Peyer's patch (tissue), 4 donors: Measurements from ENCODE around the gene PRKCH. TPM values are rescaled to one million over a fixed set of nuclear protein-coding genes. Genes with fewer than 3 reads are reported as not detected.
A peak's percentile ranks its signal among the peaks of the same experiment; 100 is the strongest.

Experiments used
- DNase-seq, 3 donors: peaks; one replicate each; pipeline ENCODE4 v3.0.0-alpha.2; 2017 to 2019
- H3K27ac ChIP-seq, 4 donors: fragments of 200-600 bp; sonication (generic); one replicate each; pipeline ENCODE4 v1.5.1; 2016 to 2019
- H3K27me3 ChIP-seq, 2 donors: fragments of 200-600 bp; sonication (generic); one replicate each; pipeline ENCODE4 v1.5.1; 2019
- H3K36me3 ChIP-seq, 3 donors: fragments of 200-600 bp; sonication (generic); one replicate each; pipeline ENCODE4 v1.5.1; 2016 to 2019
- H3K4me1 ChIP-seq, 4 donors: fragments of 200-600 bp; sonication (generic); one replicate each; pipeline ENCODE4 v1.5.1; 2016 to 2019
- H3K4me3 ChIP-seq, 4 donors: fragments of 200-600 bp; sonication (generic); 1 replicate in 3 of 4; 2 replicates in 1 of 4; pipeline ENCODE4 v1.5.1; 2016 to 2019; ENCODE audit warnings: mild to moderate bottlenecking in 1 of 4
- H3K9me3 ChIP-seq, 4 donors: fragments of 200-600 bp; sonication (generic); one replicate each; pipeline ENCODE4 v1.5.1; 2016 to 2019; ENCODE audit warnings: mild to moderate bottlenecking in 1 of 4
- CTCF ChIP-seq, 6 experiments: fragments of 450-650 bp in 4 of 6; fragments of 200-600 bp in 2 of 6; sonication (generic) in 1 of 6; IDR thresholded peaks; one replicate each; pipeline ENCODE4 v1.5.1; 2017 to 2019; ENCODE audit warnings: antibody characterized with exemption in 6 of 6, mild to moderate bottlenecking in 3 of 6, moderate library complexity in 1 of 6
- POLR2A ChIP-seq, 2 donors: fragments of 450-650 bp; IDR thresholded peaks; one replicate each; pipeline ENCODE4 v1.5.1; 2017; ENCODE audit warnings: antibody characterized with exemption in 2 of 2, mild to moderate bottlenecking in 2 of 2, moderate library complexity in 2 of 2
- total RNA-seq, 4 donors: library from RNA; depleted of rRNA; stranded (reverse); fragments of >200 nt; gene quantifications; one replicate each; pipeline ENCODE4 v1.1.0, GENCODE V29; 2016

PRKCH gene
- total RNA-seq, 4 donors from 2014 or later = 32.5 to 64.2 (median 53.0) TPM

GRCh38 chr14:61544448-61545330, 223.3 kb downstream of the PRKCH start:
- peaks cover 0 to 7% (median 0%) of the 10 kb centered on the region in 4 donors for H3K4me1 ChIP-seq
- no peak overlapping the region for H3K4me3 ChIP-seq
- H3K27me3 ChIP-seq = no peaks in the 10 kb centered on the region
- DNase-seq = no peak
- TF ChIP-seq CTCF (IDR thresholded peaks at IDR 0.05) = no peak
- no peak for TF ChIP-seq POLR2A (IDR thresholded peaks at IDR 0.05)
- H3K9me3 ChIP-seq = no peaks in the 10 kb centered on the region
- peak overlapping the region in 3 of 4 donors; percentile 1 to 67 (median 41) for H3K27ac ChIP-seq
- H3K36me3 ChIP-seq = peaks cover 0 to 13% (median 0%) of the 10 kb centered on the region in 3 donors

GRCh38 chr14:61545726-61546455, 224.5 kb downstream of the PRKCH start:
- no peaks in the 10 kb centered on the region for H3K9me3 ChIP-seq
- TF ChIP-seq POLR2A (IDR thresholded peaks at IDR 0.05) (no peak), CTCF (IDR thresholded peaks at IDR 0.05) (no peak)
- H3K27ac ChIP-seq = peak overlapping the region in 1 of 4 donors; percentile 50
- H3K4me3 ChIP-seq = no peak overlapping the region
- H3K27me3 ChIP-seq = no peaks in the 10 kb centered on the region
- DNase-seq = no peak
- H3K4me1 ChIP-seq = peaks cover 0 to 7% (median 0%) of the 10 kb centered on the region in 4 donors
- peaks cover 0 to 13% (median 0%) of the 10 kb centered on the region in 3 donors for H3K36me3 ChIP-seq

DNA sequence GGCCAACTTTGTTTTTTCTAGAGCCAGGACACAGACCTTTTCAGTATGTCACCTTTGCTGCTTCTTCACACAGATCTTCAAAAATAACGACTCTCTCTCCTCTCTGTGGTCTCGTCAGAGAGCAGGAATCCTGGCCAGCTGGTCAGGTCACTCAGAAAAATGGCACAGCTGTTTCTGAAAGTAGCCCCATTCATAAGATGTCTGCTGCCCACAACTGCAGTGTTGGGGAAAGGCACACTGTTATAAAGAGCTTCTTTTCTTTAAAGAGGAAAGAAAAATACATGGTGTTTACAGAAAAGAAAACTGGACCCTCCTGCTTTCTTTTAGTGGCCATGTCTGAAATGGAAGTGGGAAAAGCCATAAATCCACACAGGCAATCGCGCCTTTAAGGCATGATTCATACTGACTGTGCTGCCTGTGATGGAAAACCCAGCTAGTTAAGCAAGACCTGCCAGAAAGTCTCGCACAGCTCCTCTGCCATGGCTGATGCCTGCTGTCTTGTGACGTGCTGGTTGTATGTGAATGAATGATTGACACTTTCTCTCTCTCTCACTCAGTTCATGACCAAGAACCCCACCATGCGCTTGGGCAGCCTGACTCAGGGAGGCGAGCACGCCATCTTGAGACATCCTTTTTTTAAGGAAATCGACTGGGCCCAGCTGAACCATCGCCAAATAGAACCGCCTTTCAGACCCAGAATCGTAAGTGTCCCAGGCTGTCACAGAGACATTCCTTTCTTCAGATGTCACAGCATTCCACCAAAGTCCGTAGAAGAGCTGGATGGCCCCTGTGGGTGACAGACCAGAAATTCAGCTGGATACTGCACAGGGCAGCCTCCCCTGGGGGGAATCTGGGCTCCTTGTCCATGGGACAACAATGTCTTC, 226.0 kb downstream of the PRKCH start:
- Histone ChIP-seq H3K36me3 (peaks cover 0 to 13% (median 0%) of the 10 kb centered on the region in 3 donors), H3K4me1 (peaks cover 0 to 11% (median 2%) of the 10 kb centered on the region in 4 donors), H3K27me3 (no peaks in the 10 kb centered on the region), H3K9me3 (no peaks in the 10 kb centered on the region), H3K4me3 (no peak overlapping the region), H3K27ac (no peak overlapping the region)
- TF ChIP-seq POLR2A (IDR thresholded peaks at IDR 0.05) (no peak), CTCF (IDR thresholded peaks at IDR 0.05) (no peak)
- DNase-seq = no peak

DNA sequence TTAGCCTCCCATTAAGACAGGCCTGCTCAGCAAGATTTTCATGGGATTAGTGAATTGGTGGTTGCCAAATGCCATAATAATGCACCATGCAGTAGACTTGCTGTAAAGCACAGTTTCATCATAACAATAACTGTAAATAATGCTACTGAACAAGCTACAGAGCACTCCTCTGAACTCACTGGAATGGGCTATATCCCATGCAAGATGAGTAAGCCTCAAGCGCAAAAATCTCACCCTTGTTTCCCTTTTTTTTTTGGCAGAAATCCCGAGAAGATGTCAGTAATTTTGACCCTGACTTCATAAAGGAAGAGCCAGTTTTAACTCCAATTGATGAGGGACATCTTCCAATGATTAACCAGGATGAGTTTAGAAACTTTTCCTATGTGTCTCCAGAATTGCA, 228.0 kb downstream of the PRKCH start:
- no peaks in the 10 kb centered on the region for H3K27me3 ChIP-seq
- no peak for DNase-seq
- H3K4me3 ChIP-seq = no peak overlapping the region
- no peak overlapping the region for H3K27ac ChIP-seq
- H3K9me3 ChIP-seq = no peaks in the 10 kb centered on the region
- H3K36me3 ChIP-seq = peaks cover 0 to 13% (median 0%) of the 10 kb centered on the region in 3 donors
- H3K4me1 ChIP-seq = peaks cover 3 to 21% (median 8%) of the 10 kb centered on the region in 4 donors
- TF ChIP-seq POLR2A (IDR thresholded peaks at IDR 0.05) (no peak), CTCF (IDR thresholded peaks at IDR 0.05) (no peak)

- no peak for DNase-seq
- Histone ChIP-seq H3K4me3 (no peak overlapping the region), H3K4me1 (peaks cover 3 to 21% (median 8%) of the 10 kb centered on the region in 4 donors), H3K9me3 (no peaks in the 10 kb centered on the region), H3K27me3 (no peaks in the 10 kb centered on the region), H3K36me3 (peaks cover 0 to 13% (median 0%) of the 10 kb centered on the region in 3 donors), H3K27ac (no peak overlapping the region)
- TF ChIP-seq CTCF (IDR thresholded peaks at IDR 0.05) (no peak), POLR2A (IDR thresholded peaks at IDR 0.05) (no peak)
These were observed 230.0 kb downstream of the PRKCH start for GRCh38 chr14:61551384-61551783.
